NCI-H1105 treated with DMSO at 0.1 percent for 48 hours (cell line): ENCODE data around the gene EBPL.
"Not testable (repeated sequence)": the region's sequence is repeated elsewhere in the genome, so short reads cannot be mapped to it uniquely, and the experiment has no call there.

Experiments used
- DNase-seq: peaks from one replicate; lab custom pipeline; 2025; lab: John Stamatoyannopoulos, UW

The EBPL gene

DNA sequence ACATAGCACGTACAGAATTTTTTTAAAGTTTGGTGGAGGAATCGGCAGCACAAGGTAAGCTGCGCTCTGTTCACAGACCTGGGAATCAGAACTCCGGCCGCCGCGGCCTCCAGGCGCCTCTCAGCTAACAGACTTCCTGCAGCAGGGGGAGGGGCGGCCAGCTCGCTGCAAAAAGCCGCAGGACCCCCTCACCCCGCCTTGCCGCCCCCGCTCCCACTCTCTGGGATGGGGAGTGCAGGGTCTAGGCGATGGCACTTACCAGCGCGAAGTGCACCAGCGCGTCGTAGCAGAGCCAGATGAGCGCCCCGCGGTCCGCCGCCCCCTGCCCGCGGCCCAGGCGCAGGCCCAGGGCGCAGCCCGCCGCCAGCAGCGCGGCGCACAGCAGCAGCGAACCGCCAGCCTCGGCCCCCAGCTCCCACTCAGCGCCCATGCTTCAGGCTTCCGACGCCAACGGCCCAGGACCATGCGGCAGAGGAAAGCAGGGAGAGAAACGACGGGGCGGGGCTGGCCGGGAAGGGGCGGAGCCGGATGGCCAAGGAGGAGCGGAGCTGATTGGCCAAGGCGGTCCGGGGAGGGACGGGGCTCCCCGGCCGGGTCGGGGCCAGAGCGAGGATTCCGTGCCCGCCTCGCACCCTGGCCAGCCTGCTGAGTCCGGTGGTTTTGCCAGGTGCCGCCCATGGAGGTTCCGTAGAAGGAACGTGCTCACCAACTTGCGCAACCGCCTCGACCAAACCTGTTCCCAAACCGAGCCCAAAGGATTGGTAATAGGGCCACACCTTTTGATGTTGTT is at the start of gene EBPL:
EBPL (minus strand) TSS at position 492 of the 790 bp plus-strand sequence; CDS start at position 430, 62 bp downstream.
- DNase-seq: peak; percentile 68

DNA sequence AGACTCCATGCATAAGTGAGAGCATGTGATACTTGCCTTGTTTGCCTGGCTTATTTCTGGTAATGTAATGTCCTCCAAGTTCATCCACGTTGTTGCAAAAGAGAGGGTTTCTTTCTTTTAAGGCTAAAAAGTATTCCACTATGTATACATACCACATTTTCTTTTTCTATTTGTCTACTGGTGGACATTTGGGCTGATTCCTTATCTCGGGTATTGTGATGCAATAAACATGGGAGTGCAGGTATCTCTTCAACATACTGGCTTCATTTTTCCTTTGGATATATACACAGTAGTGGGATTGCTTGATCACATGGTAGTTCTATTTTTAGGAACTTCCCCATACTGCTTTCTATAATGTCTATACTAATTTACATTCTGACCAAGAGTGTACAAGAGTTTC is 49.6 kb upstream of the EBPL start:
- no peak for DNase-seq

DNA sequence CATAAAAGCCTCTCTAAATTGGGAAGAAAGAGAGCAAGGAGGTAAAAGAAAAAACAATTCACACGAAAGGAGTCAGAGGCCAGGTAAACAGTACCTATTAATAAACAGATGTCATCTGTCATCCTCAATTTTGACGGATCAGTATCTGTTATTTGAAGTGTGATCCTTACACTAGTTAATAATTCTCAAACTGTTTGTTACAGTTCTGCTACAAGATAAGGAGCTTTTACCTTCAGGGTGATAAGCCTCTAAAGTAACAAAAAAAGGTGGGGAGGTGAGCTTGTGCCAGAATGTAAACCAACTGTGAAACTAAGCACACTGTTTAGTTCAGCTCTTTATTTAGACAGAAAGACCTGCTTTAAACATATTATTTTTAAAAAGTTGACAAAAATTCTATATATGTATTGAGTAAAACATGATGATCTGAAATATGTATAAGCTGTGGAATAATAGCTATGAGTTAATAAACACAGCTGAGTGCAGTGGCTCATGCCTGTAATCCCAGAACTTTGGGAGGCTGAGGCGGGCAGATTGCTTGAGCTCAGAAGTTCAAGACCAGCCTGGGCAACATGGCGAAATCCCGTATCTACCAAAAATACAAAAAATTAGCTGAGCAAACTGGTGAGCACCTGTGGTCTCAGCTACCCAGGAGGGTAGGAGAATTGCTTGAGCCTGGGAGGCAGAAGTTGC is 48.4 kb upstream of the EBPL start:
- no peak for DNase-seq

DNA sequence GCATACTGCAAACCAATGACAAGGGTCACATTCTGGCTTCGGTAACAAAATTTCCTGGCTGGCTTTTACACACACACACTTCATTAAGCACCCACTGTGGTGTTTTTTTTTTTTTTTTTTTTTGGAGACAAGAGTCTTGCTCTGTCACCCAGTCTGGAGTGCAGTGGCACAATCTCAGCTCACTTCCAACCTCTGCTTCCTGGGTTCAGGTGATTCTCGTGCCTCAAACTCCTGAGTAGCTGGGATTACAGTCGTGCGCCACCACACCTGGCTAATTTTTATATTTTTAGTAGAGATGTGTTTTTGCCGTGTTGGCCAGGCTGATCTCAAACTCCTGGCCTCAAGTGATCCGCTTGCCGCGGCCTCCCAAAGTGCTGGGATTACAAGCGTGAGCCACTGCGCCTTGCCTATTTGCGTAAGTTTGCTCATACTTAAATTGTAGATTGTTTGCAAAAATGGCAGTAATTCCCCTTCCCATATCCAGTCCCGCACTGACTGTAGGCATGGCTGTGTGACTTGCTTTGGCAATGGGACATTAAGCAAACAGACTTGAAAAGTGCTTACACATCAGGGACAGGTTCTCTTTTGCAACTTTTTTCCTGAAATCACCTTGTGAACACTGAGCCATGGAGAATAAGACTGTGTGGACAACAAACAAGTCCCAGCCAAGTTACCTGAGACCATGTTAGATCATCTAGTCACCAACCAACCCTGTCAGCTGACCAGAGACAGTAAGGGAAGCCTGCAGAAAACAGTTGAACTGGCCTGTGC is 42.1 kb upstream of the EBPL start:
- DNase-seq: no peak

DNA sequence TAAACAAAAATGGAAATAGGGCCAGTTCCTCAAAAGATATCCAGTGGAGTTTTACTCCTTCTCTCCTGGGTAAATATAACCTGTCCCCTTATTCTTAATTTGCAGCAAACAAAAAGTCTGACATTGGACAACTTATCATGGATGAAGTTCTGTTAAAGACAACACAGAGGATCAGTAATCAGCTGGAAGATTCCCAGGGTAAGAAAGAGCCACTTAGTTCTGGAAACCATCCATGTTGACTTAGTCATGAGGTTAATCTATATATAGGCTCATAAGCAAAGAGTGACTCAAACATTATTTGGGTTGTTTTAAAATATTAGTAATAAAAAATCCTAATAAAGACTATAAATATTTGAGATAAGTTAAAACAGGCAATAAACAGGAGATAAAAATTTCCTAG is 40.5 kb upstream of the EBPL start:
- no peak for DNase-seq

DNA sequence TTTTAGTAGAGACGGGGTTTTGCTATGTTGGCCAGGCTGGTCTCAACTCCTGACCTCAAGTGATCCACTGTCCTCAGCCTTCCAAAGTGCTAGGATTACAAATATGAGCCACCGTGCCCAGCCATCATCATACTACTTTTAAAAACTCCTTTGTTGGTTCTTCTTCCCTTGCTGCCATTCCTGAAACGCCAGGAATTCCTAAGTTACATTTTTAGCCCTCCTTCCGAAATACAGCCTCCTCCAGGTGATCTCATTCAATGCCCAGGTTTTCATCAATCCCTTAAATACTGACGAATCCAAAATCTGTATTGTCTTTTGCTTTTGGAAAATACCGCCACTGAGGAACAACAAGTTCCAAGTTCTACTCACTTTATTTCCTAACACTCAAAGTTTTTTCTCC is 25.3 kb upstream of the EBPL start:
- DNase-seq: no peak

DNA sequence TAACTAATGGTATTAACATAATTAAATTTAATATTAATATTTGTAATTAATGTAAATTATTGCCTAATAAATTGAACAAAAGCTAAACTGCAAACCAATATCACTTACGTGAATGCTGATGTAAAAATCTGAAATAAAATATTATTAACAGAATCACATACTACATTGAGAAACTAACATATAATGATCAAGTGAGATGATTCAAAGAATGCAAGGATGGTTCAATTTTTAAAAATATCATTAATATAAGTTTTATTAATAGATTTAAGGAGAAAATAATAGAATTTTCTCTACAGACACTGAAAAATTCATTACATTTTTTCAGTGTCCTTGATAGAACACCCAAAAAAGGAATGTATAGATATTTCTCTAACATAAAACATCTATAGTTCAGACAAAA is 23.5 kb upstream of the EBPL start:
- DNase-seq: no peak

DNA sequence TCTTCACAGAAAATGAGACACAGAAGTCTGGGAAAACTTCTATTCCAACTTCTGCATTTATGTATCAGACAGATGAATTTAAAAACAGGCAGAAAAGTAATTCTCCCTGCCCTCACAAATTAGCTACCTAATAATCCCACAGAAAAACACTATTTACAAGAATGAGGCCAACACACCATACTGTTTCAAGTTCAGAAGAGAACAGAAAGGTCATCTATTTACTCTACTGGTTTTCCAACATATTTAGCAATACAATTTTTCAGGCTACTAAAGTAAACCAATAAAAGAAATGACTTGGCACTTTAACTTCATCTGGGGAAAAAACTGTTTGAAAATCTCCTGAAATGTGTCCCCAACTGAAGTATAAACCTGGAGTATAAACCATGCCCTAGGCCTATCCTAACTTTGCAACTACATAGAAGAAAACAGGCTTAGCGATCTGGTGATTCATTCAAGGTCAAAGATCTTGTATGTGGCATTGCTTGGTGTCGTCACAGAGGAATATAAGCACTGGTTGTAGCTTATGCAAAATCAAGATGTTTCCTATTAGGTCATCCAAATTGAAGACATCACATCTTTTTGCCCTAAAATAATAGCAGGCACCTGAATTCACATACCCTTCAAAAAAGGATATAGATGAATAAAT is 20.1 kb upstream of the EBPL start:
- DNase-seq: no peak

DNA sequence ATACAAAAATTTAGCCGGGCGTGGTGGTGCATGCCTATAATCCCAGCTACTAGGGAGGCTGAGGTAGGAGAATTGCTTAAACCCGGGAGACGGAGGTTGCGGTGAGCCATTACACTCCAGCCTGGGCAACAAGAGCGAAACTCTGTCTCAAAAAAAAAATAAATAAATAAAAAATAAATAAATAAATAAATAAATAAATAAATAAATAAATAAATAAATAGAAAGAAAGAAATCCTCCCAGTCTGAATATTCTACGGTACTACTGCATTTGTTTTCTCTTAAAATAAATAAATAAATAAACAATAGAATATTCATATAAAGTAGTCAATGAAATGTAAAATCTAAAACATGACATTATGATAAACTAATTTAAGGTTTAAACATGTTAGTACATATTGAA is 13.0 kb upstream of the EBPL start:
- DNase-seq: not testable (repeated sequence)

DNA sequence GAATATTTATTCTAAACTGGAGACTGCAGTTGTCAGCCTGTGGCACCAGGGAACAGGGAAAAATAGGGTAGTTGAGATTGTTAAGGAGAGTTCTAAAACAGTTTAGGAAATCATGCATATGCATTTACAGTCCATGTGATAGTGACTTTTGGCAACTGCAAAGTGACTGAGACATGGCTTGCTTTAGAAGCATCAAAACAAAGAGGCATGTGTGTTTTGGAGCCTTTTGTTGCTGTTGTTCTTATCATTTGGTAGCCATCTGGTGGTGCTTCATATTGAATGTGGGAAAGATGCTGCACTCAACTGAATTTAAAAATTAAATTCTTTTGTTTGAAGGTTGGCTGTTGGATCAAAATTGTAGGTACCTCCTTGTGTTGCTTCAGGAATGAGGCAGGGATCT is 10.2 kb upstream of the EBPL start:
- DNase-seq: no peak

DNA sequence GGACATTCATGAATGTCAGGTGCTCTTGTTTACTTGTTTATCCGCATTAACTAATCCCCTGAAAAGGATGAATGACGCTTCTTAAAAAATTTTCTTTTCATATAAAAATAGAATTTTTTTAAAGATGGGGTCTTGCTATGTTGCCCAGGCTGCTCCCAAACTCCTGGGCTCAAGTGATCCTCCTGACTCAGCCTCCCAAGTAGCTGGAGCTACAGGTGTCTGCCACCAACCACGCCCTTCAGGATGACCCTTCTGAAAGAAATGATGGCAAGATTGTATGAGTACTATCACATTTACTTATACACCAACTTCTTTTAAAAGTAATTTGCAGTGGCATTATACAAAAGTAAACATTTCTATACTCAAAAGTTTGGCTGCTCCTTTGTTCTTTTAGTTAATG is 6.2 kb upstream of the EBPL start:
- no peak for DNase-seq

DNA sequence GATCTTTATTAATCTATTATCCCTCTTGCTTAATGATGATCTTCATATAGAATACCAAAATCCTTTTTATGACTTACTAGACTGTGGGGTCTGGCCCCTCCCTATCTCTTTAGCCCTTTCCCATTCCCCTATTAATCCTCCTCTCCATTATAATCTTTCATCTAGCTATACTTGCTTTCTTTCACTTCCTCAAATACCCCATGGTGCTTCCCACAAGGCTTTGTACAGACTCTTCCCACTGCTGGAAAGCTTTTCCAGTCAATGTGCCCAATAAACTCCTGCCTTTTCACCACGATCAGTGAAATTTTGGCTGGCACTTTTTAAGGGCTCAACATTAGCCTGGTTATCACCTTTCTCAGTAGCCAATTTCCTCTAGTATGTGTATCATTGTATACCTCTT is 3.2 kb upstream of the EBPL start:
- no peak for DNase-seq

DNA sequence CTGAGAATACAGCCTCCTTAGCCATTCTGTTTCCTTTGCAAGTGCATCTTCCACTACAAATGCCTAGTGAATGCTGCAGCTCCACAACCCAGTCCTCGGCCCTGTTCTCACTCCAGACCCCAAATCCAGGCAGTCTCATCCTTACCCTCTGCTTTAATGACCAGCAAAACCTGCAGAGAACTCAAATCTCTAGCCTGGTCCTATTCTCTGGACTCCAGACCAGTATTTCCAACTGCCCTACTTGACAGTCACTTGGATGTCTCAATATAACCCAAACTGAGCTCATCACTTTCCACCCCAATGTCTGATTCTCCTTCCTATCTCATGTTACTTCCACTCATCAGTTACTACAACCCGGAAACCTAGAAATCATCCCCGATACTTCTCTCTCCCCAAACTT is 2.6 kb upstream of the EBPL start:
- no peak for DNase-seq

DNA sequence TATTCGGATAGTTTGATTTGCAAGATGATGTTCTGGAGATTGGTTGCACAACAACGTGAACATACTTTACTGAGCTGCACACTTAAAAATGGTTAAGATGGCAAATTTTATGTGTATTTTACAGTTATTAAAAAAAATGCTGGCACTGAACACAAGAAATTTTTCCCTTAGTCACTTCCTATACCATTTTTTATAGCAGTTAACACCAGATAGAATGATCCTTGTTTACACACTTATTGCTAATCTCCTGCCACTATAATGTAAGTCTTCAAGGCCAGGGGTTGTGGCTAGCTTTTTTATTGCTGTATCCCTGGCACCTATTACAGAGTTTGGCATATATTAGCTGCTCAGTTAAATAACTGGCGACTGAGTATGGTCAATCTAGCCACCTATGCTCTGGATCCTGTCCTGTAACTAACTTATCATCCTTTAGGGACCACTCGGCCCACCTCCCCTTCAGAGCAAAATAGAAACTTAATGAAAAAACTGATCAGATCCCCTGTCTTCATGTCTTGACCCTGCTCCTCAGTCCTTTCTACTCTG is 2.0 kb upstream of the EBPL start:
- DNase-seq: no peak

DNA sequence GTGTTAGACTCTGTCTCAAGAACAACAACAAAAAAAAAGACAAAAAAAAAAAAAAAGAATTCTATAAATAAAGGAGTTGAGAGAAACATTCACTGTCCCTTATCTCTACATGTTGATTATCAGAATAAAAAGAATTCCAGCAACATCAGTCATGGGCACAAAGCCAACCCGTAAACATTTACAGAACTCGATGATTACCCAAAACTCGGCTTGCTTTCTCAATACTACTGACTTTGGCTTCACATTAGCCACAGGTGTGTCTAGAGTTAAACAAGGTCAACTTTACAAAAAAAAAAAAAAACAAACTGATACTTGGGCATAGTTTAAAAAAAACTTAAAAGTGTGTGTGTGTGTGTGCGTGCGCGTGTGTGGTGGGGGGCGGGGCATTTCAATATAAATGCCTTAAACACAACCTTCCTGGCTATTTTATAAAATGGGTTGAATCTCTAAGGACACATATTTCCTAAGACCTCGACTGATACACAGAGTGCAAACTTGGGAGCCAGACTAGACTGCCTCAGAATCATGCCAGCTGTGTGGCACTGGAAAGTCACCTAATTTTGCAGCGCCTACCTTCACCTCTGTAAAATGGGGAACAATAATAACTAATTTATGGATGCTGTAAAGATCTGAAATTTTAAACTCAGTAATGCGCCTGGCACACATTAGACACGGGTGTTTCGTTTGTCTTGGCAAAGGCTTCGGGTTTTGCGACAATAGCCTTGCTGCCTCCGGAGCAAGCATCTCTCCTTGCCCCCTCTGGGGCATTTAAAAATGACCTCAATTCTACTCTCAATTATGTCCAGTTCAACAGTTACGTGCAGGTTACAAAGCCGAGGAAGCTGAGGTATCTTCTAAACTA is 922 bp downstream of the EBPL start:
- DNase-seq: peak; percentile 62

DNA sequence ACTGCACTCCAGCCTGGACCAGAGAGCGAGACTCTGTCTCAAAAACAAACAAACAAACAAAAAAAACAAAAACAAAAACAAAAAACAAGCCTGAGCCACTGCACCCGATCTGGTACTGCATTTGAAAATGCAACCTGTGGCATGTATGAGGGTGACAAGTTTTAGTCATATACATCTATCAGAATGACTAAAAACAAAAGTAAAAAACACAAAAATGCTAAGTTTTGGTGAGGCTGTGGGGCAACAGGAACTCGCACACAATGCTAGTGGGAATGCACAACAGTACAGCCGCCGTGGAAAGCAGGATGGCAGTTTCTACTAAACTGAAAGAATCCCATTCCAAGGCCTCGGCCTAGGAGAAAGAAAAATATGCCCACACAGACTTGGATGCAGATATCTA is 7.8 kb downstream of the EBPL start:
- DNase-seq: no peak

DNA sequence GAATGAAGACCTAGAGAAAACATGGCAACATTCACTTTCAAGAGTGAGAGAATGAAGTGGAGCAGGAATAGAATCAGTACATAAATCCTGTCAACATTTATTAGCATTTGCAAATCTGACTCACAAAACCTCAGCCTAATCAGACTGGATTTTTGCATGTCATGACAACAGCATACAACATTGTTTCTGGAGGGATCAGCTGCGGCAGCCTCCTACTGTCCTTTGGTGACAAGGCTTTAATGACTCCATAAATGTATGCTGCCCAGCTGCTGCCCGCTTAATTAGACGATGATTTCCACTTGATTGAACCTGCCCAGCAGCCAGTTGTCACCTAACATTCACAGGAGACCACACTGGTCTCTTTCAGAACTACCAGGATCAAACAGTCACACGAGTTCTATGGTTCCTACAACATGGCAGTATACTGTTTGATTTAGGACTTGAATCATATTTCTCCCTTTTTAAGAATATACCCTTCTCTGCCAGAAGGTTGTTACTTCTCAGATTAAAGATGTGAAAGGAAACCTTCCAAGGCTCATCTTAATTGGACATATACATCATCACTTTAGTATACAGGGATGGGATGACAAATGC is 9.3 kb downstream of the EBPL start:
- DNase-seq: peak; percentile 72

DNA sequence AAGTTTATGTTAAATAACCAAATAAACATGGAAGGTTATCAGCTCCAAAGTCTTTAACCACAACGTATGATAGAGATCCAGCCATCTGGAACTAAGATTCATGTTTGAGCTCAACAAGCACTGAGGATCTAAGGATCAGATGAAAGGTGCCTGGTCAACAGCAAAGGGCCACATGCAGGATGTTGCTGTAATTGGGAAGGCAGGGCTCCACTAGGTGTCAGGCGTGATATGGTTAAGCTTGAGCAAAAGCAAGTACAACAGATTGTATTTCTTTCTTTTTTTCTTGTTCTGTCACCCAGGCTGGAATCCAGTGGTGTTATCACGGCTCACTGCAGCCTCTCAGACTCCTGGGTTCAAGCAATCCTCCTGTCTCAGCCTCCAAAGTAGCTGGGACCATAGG is 12.0 kb downstream of the EBPL start:
- DNase-seq: no peak

DNA sequence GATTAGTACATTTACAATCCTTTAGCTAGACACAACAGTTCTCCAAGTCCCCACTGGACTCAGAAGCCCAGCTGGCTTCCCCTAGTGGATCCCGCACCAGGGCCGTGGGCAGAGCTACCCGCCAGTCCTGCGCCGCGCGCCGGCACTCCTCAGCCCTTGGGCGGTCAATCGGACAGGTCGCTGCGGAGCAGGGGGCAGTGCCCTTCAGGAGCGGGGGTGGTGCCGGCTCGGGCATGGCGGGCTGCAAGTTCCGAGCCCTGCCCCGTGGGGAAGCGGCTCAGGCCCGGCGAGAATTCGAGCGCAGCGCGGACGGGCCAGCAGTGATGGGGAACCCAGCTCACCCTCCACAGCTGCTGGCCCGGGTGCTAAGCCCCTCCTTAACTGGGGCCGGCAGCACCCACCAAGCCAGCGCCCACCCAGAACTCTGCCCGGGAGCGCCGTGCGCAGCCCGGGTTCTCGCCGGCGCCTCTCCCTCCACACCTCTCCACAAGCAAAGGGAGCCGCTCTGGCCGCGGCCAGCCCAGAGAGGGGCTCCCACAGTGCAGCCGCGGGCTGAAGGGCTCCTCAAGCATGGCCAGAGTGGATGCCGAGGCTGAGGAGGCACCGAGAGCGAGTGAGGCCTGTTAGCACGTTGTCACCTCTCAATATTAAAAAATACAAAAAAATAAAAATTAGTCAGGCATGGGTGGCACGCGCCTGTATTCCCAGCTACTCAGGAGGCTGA is 12.9 kb downstream of the EBPL start:
- no peak for DNase-seq
